Measurements from ENCODE around the gene CCT7.

Gene CCT7

DNA sequence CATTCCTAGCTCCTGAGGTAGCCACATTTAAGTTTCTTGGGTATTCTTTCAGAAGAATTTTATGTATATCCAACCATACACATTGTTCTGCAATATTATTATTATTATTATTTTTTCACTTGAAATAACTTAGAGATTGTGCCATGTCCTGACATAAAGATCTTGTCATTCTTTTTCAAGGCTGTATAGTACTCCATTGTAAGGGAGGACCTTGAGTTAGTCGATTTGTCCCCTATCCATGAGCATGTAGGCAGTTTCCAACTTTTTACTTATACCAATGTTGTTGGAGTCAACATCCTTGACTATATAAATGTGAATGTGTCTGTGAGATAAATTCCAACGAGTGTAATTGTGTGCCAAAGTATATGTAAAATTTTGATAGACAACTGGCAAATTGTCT is 60.1 kb downstream of the CCT7 start:
- no peak for DNase-seq (ENCODE audit: low spot score)

DNA sequence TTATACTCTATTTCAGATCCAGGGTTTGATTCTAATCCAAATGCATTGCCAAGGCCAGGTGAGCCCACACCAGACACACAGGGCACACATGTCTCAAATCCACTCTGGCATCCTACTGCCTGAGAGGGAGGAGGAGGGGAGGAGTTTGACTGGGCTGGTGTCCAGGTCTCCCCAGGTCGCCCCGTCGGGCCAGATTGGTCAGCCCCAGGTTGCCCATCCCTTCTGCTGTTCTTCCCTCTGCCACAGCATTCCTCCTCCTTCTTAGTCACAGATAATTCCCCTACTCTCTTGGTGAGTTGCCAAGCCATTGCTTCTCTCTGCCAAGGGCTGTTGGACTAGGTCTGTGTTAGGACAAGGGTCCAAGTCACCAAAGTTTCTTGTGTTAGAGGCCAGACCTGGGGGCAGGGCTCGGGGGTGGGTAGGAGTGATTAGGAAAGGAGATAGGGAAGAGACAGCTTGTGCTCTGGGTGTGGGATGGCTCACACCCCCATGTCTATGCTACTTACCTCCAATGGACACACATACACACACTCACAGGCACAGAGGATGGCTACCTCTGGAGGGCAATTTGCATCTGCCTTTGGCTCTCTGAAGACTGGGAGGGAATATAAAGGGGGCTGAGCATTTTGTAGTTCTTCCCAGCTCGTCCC is 61.8 kb downstream of the CCT7 start:
- DNase-seq (ENCODE audit: low spot score), result no peak

DNA sequence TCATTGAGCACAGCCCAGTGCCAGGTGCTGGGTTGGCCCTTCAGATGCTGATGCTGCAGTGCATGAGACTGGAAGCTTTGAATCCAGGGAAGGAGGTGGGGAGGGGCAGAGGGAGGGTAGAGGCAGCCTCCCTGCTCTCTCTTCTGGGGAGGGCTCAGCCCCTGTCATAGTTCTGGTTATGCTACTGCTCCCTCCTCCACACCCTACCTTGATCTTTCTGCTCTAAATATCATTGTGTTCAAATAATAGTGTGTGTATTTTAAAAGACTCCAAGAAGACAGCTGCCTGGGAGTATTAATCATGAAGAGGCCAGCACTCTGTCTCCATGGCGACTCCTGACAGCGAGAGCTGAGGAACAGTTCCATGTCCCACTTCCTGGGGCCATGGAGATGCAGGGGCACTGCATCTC is 63.0 kb downstream of the CCT7 start:
- no peak for DNase-seq (ENCODE audit: low spot score)

DNA sequence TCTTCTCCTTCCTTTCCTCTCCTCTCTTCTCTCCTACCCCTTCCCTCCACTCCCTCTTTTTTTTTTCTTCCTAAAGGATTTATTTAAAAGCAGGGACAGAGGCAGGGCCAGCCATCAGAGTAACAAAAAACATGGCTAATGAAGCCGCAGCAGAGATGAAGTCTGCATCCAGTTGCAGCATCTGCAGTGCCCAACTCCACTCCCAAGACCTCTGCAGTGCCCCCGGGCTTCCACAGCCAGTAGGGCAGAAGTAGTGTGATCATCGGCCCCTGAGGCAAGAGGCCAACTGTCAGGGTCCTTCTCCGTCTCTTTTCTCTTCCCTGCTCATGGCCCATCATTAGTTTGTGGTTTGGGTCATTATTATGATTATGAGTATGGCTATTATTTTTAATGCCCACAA is 63.5 kb downstream of the CCT7 start:
- no peak for DNase-seq (ENCODE audit: low spot score)

DNA sequence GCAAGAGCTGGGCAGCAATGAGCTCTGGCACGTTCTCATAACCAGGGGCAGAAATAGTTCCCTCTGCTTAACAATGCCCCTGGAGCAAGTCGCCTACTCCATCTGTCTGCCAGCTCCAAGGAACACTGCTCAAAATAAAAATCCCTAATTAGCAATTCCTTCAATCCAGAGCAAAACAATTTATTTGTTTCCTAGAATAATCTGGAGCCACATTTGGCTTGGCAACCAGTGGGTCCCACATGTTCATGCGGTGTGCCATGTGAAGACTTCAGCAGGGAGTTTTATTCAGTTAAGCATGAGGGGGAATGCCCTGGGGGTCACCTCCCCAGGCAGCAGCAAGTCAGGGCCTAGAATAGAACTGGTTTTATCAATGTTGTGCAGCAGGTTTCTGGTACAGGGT is 66.8 kb downstream of the CCT7 start:
- DNase-seq (ENCODE audit: low spot score), result no peak

DNA sequence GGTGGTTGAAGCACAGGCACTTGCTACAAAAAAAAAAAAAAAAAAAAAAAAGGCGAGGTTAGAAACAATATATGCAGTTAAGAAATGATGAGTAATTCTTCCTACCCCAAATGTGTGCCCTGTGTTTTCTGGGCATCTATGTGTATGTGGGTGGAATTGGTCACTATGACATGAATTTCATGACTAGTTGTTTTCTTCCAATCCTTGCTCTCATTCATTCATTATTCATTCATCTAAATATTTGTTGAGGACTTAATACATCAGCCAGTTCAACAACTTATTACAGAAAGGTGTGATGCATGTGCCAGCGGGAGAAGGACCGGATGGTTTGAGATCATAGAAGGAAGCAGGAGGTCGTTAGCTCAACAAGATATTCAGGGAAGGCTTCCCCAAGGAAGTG is 67.5 kb downstream of the CCT7 start:
- DNase-seq (ENCODE audit: low spot score), result peak; percentile 28
